GM18499 (cell line): ENCODE results near the gene PIGL.
"Not testable (repeated sequence)": the region's sequence is repeated elsewhere in the genome, so short reads cannot be mapped to it uniquely, and the experiment has no call there.

Experiments used
- ATAC-seq: cut with Tn5 transposase; IDR thresholded peaks from one replicate; pipeline ENCODE4 v1.9.1; 2021; ENCODE audit warnings: moderate number of reproducible peaks; ENCODE audit not compliant: insufficient read depth, unreplicated experiment

PIGL gene

GRCh38 chr17:16301963-16302855 is 85.2 kb downstream of the PIGL start:
- no peak for ATAC-seq

GRCh38 chr17:16302856-16303255 is 85.8 kb downstream of the PIGL start:
- ATAC-seq: no peak

- ATAC-seq: no peak
These were observed 87.8 kb downstream of the PIGL start for GRCh38 chr17:16304830-16305229.

GRCh38 chr17:16306211-16306610 is 89.2 kb downstream of the PIGL start:
- no peak for ATAC-seq

- not testable (repeated sequence) for ATAC-seq
These were observed 95.1 kb downstream of the PIGL start for GRCh38 chr17:16312061-16312460.

- ATAC-seq: no peak
These were observed 96.4 kb downstream of the PIGL start for GRCh38 chr17:16313139-16314090.

- ATAC-seq: no peak
These were observed 97.2 kb downstream of the PIGL start for GRCh38 chr17:16314189-16314588.

GRCh38 chr17:16314859-16315258 is 97.8 kb downstream of the PIGL start:
- no peak for ATAC-seq

GRCh38 chr17:16319969-16320368 is 103.0 kb downstream of the PIGL start:
- ATAC-seq: no peak

- no peak for ATAC-seq
These were observed 105.6 kb downstream of the PIGL start for GRCh38 chr17:16322636-16323035.

GRCh38 chr17:16325964-16326363 is 109.0 kb downstream of the PIGL start:
- ATAC-seq: no peak

GRCh38 chr17:16327018-16327417 is 110.0 kb downstream of the PIGL start:
- ATAC-seq: no peak

GRCh38 chr17:16328997-16329396 is 112.0 kb downstream of the PIGL start:
- no peak for ATAC-seq

GRCh38 chr17:16329519-16330271 is 112.7 kb downstream of the PIGL start:
- ATAC-seq: no peak

- no peak for ATAC-seq
These were observed 121.4 kb downstream of the PIGL start for GRCh38 chr17:16338391-16338790.

- no peak for ATAC-seq
These were observed 122.4 kb downstream of the PIGL start for GRCh38 chr17:16339402-16339801.

GRCh38 chr17:16339959-16340358 is 122.9 kb downstream of the PIGL start:
- no peak for ATAC-seq

GRCh38 chr17:16342979-16343378 is 126.0 kb downstream of the PIGL start:
- no peak for ATAC-seq

- ATAC-seq: no peak
These were observed 126.6 kb downstream of the PIGL start for GRCh38 chr17:16343569-16343968.

- no peak for ATAC-seq
These were observed 128.6 kb downstream of the PIGL start for GRCh38 chr17:16345565-16345964.
